HPDE6-E6E7 (cell line): ENCODE data around the gene TMEM169.
A peak's percentile ranks its signal among the peaks of the same experiment; 100 is the strongest.

ENCODE experiments used
- DNase-seq: peaks from one replicate; pipeline ENCODE4 v3.0.0; 2011; ENCODE audit warnings: missing footprints; ENCODE audit errors: extremely low spot score

TMEM169 gene, protein sequence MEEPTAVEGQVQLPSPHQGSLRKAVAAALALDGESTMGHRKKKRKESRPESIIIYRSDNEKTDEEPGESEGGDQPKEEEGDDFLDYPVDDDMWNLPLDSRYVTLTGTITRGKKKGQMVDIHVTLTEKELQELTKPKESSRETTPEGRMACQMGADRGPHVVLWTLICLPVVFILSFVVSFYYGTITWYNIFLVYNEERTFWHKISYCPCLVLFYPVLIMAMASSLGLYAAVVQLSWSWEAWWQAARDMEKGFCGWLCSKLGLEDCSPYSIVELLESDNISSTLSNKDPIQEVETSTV

GRCh38 chr2:216081487-216082116 is at the start of gene TMEM169, which contains the start of gene PECR:
Gene TMEM169 (plus strand): TSS chr2:216081919. CDS start chr2:216095964, 14,045 bp downstream.
Gene PECR (minus strand): TSS chr2:216081809. CDS start chr2:216081741, 68 bp downstream.
- peak; percentile 85 for DNase-seq

GRCh38 chr2:216031960-216032689 is 49.6 kb upstream of the TMEM169 start:
- peak; percentile 31 for DNase-seq

- no peak for DNase-seq
Observed at GRCh38 chr2:216033403-216033802, 48.3 kb upstream of the TMEM169 start.

DNA sequence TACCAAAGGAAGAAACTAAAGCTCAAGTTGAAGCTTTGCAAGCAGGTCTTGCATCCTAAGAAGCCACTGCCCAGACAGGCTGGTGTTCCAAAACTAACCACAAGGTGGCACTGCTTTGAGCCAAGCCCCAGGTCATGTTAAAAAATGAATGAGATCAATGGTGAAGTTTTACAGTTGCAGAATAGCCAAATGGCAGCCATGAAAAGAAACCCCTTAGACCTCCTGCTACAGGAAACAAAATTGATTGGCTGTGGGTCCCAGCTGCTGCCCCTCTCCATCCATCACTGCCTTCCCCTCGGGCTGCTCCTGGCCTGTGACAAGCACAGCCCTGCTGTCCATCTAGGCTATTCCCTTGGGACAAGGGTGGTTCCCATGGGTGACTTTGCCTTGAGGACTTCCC is 47.7 kb upstream of the TMEM169 start:
- peak; percentile 62 for DNase-seq

DNA sequence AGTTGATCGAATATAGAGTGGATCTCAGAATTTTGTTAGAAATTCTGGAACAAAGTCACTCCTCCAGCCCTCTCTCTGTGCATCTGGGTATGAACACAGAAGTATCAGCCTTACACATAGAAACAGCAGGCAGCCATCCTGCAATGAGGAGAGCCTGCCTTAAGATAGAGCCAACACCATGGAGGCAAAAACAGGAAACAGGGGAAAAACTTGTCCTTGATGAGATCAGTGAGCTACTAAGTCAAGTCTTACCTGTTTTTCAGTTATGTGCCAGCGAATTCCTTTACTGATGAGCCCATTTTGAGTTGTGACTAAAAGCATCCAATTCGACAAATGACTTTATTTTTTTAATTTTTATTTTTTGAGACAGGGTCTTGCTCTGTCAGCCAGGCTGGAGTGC is 41.8 kb upstream of the TMEM169 start:
- no peak for DNase-seq

DNA sequence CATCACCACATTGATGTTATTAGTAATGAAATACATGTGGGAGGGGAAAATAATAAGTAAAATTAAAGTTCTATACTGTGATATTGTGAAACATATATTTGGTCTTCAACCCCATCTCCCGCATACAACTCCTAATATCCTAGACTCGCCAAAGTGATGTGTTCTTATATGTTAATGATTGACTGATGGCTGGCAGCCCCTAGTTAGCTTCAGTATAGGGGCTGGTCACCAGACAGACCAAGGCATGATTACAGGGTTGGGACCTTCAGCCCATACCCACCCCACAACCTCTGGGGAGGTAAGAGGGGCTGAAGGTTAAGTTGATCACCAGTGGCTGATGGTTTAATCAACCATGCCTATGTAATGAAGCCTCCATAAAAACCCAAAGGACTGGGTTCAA is 40.3 kb upstream of the TMEM169 start:
- DNase-seq: no peak

- no peak for DNase-seq
Observed at GRCh38 chr2:216043949-216044348, 37.8 kb upstream of the TMEM169 start.

- no peak for DNase-seq
Observed at GRCh38 chr2:216044883-216045486, 36.7 kb upstream of the TMEM169 start.

- DNase-seq: no peak
Observed at GRCh38 chr2:216047397-216047796, 34.3 kb upstream of the TMEM169 start.

GRCh38 chr2:216049452-216049851 is 32.3 kb upstream of the TMEM169 start:
- no peak for DNase-seq

DNA sequence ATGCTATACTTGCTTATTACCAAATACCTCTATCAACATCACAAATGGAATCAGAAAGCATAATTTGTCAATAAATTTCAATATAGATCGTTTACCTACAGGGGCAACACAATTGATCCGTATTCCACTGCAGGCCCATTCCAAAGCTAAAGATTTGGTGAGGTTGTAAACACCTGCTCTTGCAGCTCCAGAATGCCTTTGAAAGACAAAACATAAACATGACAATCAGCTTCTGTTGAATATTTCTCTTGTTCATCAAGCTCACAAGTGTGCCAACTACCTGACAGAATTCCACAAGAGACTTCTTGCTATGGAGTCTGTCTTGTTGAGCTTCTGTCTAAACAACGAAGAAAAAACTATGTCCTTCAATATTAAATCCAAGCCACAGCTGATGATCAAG is 30.4 kb upstream of the TMEM169 start:
- DNase-seq: no peak

DNA sequence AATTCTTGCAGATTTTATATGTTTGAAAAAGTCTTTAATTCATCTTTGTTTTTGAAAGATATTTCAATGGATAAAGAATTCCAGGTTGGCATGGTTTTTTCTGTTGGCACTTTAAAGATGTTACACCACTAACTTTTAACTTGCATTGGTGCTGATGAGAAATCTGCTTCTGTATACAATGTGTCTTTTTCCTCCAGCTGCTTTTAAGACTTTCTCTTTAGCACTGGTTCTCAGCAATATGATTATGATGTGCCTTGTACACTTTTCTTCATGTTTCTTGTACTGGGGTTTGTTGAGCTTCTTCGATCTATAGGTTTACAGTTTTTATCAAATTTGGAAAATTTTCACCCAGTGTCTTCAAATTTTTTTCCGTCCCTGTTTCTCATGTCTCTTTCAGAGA is 29.3 kb upstream of the TMEM169 start:
- no peak for DNase-seq

DNA sequence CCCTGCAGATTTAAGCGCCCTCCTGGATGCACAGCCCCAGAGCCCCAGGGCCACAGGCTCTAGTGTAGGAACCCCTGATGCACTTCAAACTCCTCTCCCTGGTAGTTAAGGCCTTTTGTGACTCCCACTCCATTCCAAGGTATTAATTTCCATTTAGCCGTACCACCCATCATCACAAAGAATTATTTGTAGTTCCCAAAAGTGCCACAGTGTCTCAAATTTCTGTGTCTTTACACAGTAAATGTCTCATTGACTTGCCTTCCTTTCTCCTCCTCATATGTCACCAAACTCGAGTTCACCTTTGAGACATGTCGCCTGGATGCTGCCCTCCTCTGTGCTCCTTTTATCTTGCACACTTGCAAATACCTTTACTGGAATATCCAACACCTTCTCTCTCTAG is 26.0 kb upstream of the TMEM169 start:
- no peak for DNase-seq

- DNase-seq: no peak
Observed at GRCh38 chr2:216056739-216057138, 25.0 kb upstream of the TMEM169 start.

DNA sequence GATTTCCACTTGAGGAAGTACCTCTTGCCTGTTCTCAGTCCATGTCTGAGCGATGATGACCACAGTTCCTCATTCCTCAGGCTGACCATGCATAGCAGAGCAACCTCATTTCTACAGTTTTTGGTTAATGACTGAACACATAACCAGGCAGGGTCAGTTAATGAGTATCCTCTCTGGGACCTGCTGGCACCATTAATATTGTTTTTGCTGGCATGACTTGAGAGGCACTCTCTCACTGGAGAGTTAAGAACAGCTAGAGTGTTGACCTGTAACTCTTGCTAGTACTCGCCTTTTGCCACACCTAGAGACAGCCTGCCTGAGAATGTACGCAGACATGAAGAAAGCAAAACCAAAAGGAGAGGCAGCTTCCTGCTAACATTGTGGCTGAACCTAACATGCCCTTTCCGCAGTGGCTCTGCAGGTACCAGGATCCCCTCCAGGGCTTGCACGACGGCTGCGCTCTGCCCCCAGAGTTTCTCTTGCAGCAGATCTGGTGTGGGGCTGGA is 24.0 kb upstream of the TMEM169 start:
- DNase-seq: peak; percentile 78

- no peak for DNase-seq
Observed at GRCh38 chr2:216059233-216059834, 22.4 kb upstream of the TMEM169 start.

GRCh38 chr2:216064014-216064630 is 17.6 kb upstream of the TMEM169 start:
- no peak for DNase-seq

DNA sequence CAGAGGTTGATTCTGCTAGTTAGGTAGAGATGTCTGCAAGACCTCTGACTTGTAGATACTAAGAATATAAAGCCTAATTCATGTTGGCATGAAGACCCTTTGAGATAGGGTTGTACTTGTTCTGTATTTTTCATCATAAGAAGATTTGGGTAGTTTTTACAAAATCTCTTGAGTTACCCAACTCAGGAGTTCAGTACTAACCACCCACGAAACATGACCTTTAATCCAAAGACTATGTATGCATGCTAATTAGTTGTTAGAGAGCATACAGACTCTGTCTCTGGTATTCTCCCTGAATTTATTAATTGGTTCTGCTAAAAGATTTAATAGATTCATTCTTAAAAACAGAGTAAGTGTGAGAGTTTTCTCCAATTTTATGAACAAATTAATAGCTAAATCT is 17.1 kb upstream of the TMEM169 start:
- no peak for DNase-seq

DNA sequence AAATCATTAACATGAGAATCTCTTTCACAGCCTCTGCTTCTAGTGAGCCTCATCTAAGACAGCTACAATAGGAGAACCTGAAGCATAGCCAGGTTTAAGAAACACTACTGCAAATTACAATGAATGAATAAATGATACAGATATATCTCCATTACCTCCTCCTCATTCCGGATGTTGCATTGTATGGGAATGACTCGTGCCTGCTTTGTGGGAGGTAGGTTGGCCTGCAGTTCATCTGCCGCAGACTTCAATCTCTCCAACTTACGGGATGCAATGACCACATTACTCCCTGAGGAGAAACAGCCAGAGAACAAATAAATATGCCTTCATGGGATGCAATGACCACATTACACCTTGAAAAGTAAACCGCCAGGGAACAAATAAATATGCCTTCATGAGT is 15.5 kb upstream of the TMEM169 start:
- DNase-seq: no peak

DNA sequence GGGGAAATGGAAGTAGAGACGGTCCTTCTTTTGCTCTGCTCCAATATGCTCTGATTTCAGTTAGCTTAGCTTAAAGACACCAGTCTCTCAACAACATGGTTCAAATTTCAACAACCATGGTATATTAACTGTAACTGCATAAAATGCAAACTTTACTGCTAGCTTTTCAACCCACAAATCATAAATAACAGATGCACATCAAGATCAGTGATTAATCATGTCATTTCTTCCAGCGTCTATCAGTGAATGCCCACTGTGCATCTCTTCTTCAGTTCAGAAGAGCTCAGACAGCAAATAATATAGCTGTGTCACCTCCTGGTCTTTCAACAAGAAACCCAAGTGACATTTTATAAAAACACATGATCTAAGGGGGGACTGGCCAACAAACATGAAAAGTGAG is 12.7 kb upstream of the TMEM169 start:
- DNase-seq: no peak

DNA sequence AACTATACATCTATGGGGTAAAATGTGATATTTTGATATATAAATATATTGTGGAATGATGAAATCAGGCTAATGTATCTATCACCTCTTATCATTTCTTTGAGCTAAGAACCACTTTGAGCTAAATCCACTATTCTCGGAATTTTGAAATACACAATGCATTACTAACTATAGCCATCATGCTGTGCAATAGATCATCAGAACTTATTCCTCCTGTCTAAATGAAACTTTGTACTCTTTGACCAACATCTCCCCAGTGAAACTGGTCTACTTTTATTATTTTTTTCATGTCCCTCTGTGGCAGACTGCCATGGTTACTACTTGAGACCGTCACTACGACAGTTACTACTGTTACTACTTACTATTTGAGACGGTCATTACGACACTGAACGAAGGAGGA is 11.5 kb upstream of the TMEM169 start:
- no peak for DNase-seq
